Spleen (tissue), 11 donors: ENCODE data around the gene FIBP. TPM values are rescaled to one million over a fixed set of nuclear protein-coding genes. Genes with fewer than 3 reads are reported as not detected.
A peak's percentile ranks its signal among the peaks of the same experiment; 100 is the strongest.

Source experiments
- DNase-seq: peaks from one replicate; pipeline ENCODE4 v3.0.0-alpha.2; 2020
- H3K27ac ChIP-seq, 8 donors: fragments of 200-600 bp; sonication (generic) in 7 of 8; 1 replicate in 4 of 8; 2 replicates in 4 of 8; pipeline versions ENCODE4 v1.5.0 to v1.8.0; 2016 to 2021; ENCODE audit warnings: inconsistent platforms in 4 of 8, mild to moderate bottlenecking in 4 of 8, moderate library complexity in 1 of 8
- H3K27me3 ChIP-seq, 7 donors: fragments of 200-600 bp; sonication (generic) in 6 of 7; replicated peaks in 1 of 7; 1 replicate in 4 of 7; 2 replicates in 3 of 7; pipeline versions ENCODE4 v1.5.0 to v1.8.0; 2016 to 2021; ENCODE audit warnings: inconsistent platforms in 3 of 7, mild to moderate bottlenecking in 1 of 7
- H3K36me3 ChIP-seq, 6 donors: fragments of 200-600 bp; sonication (generic) in 5 of 6; 1 replicate in 4 of 6; 2 replicates in 2 of 6; pipeline versions ENCODE4 v1.5.0 to v1.8.0; 2016 to 2021; ENCODE audit warnings: inconsistent platforms in 2 of 6
- H3K4me1 ChIP-seq, 6 donors: fragments of 200-600 bp; sonication (generic) in 5 of 6; 1 replicate in 3 of 6; 2 replicates in 3 of 6; pipeline versions ENCODE4 v1.5.0 to v1.8.0; 2016 to 2021; ENCODE audit warnings: inconsistent platforms in 3 of 6
- H3K4me3 ChIP-seq, 8 donors: fragments of 200-600 bp; sonication (generic) in 7 of 8; 1 replicate in 4 of 8; 2 replicates in 4 of 8; pipeline versions ENCODE4 v1.5.0 to v1.8.0; 2016 to 2021; ENCODE audit warnings: inconsistent platforms in 4 of 8, mild to moderate bottlenecking in 4 of 8, moderate library complexity in 2 of 8
- H3K9me3 ChIP-seq, 8 donors: fragments of 200-600 bp; sonication (generic) in 7 of 8; 1 replicate in 4 of 8; 2 replicates in 4 of 8; pipeline versions ENCODE4 v1.5.0 to v1.8.0; 2016 to 2021; ENCODE audit warnings: inconsistent platforms in 4 of 8
- CTCF ChIP-seq, 11 experiments: fragments of 200-600 bp in 7 of 11; fragments of 450-650 bp in 4 of 11; sonication (generic) in 4 of 11; IDR thresholded peaks in 8 of 11; conservative IDR thresholded peaks in 3 of 11; 1 replicate in 7 of 11; 2 replicates in 4 of 11; pipeline versions ENCODE4 v1.4.0 to v1.8.0; 2016 to 2021; ENCODE audit warnings: antibody characterized with exemption in 11 of 11, inconsistent platforms in 4 of 11, mild to moderate bottlenecking in 1 of 11
- POLR2A ChIP-seq, 3 donors: fragments of 450-650 bp; IDR thresholded peaks; one replicate each; pipeline ENCODE4 v1.5.1; 2017; ENCODE audit warnings: antibody characterized with exemption in 3 of 3, mild to moderate bottlenecking in 1 of 3
- POLR2AphosphoS5 ChIP-seq, 3 donors: sonication (generic); formaldehyde crosslinking; IDR thresholded peaks; one replicate each; pipeline ENCODE4 v1.5.1; 2017; ENCODE audit warnings: antibody characterized with exemption in 3 of 3
- WGBS, 5 donors: extraction: QIAGEN DNeasy Blood & Tissue Kit in 3 of 5; methylation state at CpG; one replicate each; pipeline versions ENCODE4 v1.1.5 to v1.1.7; 2013 to 2018; 5-methylcytosine and 5-hydroxymethylcytosine counted together
- intact Hi-C: fragments of 100-400 bp; cut with DNase I; formaldehyde crosslinking; loops from one replicate; pipeline ENCODE4 v1.15.0; 2023; ENCODE audit warnings: low total_unique reads
- polyA plus RNA-seq, 3 donors: library from polyadenylated mRNA; stranded (reverse); fragments of 200-250 nt; gene quantifications; one replicate each; pipeline ENCODE4 v1.2.1, GENCODE V29; 2013
- total RNA-seq, 7 donors: library from RNA; depleted of rRNA in 3 of 7; stranded (reverse); fragments of >200 nt in 3 of 7; fragmentation: NEBNext Ultra II Directional in 4 of 7; extraction: Animal tissue kit (Norgen Biotek cat#: 25700) in 4 of 7; gene quantifications; one replicate each; pipeline versions ENCODE4 v1.1.0 to v1.2.1, GENCODE V29; 2016 to 2021
- donor health status: healthy with polysubstance abuse.
- donor health status: DM: no; HTN: no; CAD: no; lungs with moderate emphysema.
- donor health status: DM: no; HTN: no; CAD: no.
- donor health status: Bipolar disorder and iron deficiency.
- donor health status: healthy.
- donor health status: DM: no; HTN: no; CAD: no.
- donor health status: DM: yes; HTN: yes; CAD: no.

FIBP gene
- total and polyA plus RNA-seq, 10 donors, result 52.3 to 79.0 (median 64.6) TPM

- Histone ChIP-seq H3K4me1 (peaks cover 10 to 39% (median 25%) of the 10 kb centered on the region in 6 donors), H3K27ac (peak within 1 kb of the TSS in 6 of 8 donors; percentile 39 to 83 (median 67))
Observed at GRCh38 chr11:65900125-65900898, 12.0 kb upstream of the FIBP start, which contains the start of gene FOSL1. TSS of gene FOSL1 (minus strand) at chr11:65900388. CDS start at chr11:65900339, 49 bp downstream.

GRCh38 chr11:65899356-65900124 is 11.3 kb upstream of the FIBP start:
- intact Hi-C loops, result no loop called here
- WGBS, 5 donors, result 3 to 7% (median 4%) methylated on average over 37 to 78 of the region's 78 CpGs
- H3K36me3 ChIP-seq, result no peaks in the 10 kb centered on the region
- H3K27me3 ChIP-seq, result peaks cover 0 to 30% (median 13%) of the 10 kb centered on the region in 7 donors
- H3K4me1 ChIP-seq, result peaks cover 11 to 43% (median 27%) of the 10 kb centered on the region in 6 donors
- DNase-seq, result peak; percentile 92
- peak overlapping the region; percentile 38 to 70 (median 56) for H3K4me3 ChIP-seq
- TF ChIP-seq POLR2AphosphoS5 (IDR thresholded peaks at IDR 0.05), result peak; percentile 51 to 85 (median 57)
- TF ChIP-seq POLR2A (IDR thresholded peaks at IDR 0.05), result no peak
- no peak for TF ChIP-seq CTCF (IDR thresholded peaks at IDR 0.05 in 8 of 11, conservative IDR thresholded peaks at IDR 0.05 in 3 of 11)
- H3K27ac ChIP-seq, result peak overlapping the region in 6 of 8 donors; percentile 39 to 83 (median 67)
- H3K9me3 ChIP-seq, result no peaks in the 10 kb centered on the region

More at GRCh38 chr11:65900125-65900898, 12.0 kb upstream of the FIBP start, which contains the start of gene FOSL1:
- 2 to 3% (median 3%) methylated on average over 41 to 80 of the region's 80 CpGs for WGBS, 5 donors
- peaks cover 0 to 30% (median 13%) of the 10 kb centered on the region in 7 donors for H3K27me3 ChIP-seq
- peak; percentile 96 for DNase-seq
- TF ChIP-seq POLR2AphosphoS5 (IDR thresholded peaks at IDR 0.05), result peak; percentile 62 to 86 (median 74)
- no peak for TF ChIP-seq POLR2A (IDR thresholded peaks at IDR 0.05)
- H3K36me3 ChIP-seq, result no peaks in the 10 kb centered on the region
- no peaks in the 10 kb centered on the region for H3K9me3 ChIP-seq
- intact Hi-C loops, result no loop called here
- peak within 1 kb of the TSS; percentile 38 to 70 (median 56) for H3K4me3 ChIP-seq

GRCh38 chr11:65898656-65899355 is 10.5 kb upstream of the FIBP start:
- intact Hi-C loops, result no loop called here
- no peak for DNase-seq
- peak overlapping the region in 4 of 8 donors; percentile 67 to 83 (median 67) for H3K27ac ChIP-seq

More at GRCh38 chr11:65898656-65899355, 10.5 kb upstream of the FIBP start:
- Histone ChIP-seq H3K9me3 (no peaks in the 10 kb centered on the region), H3K36me3 (no peaks in the 10 kb centered on the region), H3K4me3 (peak overlapping the region in 7 of 8 donors; percentile 45 to 70 (median 56)), H3K27me3 (peaks cover 0 to 30% (median 13%) of the 10 kb centered on the region in 7 donors), H3K4me1 (peaks cover 17 to 51% (median 35%) of the 10 kb centered on the region in 6 donors)
- TF ChIP-seq POLR2A (IDR thresholded peaks at IDR 0.05) (no peak), CTCF (IDR thresholded peaks at IDR 0.05 in 8 of 11, conservative IDR thresholded peaks at IDR 0.05 in 3 of 11) (no peak), POLR2AphosphoS5 (IDR thresholded peaks at IDR 0.05) (no peak)
- 26 to 44% (median 28%) methylated on average over 17 to 28 of the region's 28 CpGs for WGBS, 5 donors
